Immature natural killer cell (primary cell): Measurements from ENCODE around the gene FOXP2. TPM values are rescaled to one million over a fixed set of nuclear protein-coding genes. Genes with fewer than 3 reads are reported as not detected.
"Not testable (repeated sequence)": the region's sequence is repeated elsewhere in the genome, so short reads cannot be mapped to it uniquely, and the experiment has no call there.

Experiments used
- DNase-seq, 3 donors: peaks; one replicate each; pipeline ENCODE4 v3.0.0; 2022; ENCODE audit warnings: mixed read lengths in 1 of 3
- H3K27ac Mint-ChIP-seq, 6 donors: one replicate each; pipeline ENCODE4 v1.8.0; 2020; ENCODE audit warnings: mixed read lengths in 6 of 6, mild to moderate bottlenecking in 5 of 6, inconsistent platforms in 4 of 6, moderate library complexity in 3 of 6
- H3K27me3 Mint-ChIP-seq, 3 donors: one replicate each; pipeline ENCODE4 v1.8.0; 2020 to 2021; ENCODE audit warnings: low read depth in 3 of 3, mild to moderate bottlenecking in 3 of 3, mixed read lengths in 3 of 3, moderate library complexity in 3 of 3, inconsistent platforms in 1 of 3
- H3K36me3 Mint-ChIP-seq, 3 donors: one replicate each; pipeline ENCODE4 v1.8.0; 2020; ENCODE audit warnings: mixed read lengths in 3 of 3, inconsistent platforms in 2 of 3, mild to moderate bottlenecking in 2 of 3
- H3K4me1 Mint-ChIP-seq, 2 donors: one replicate each; pipeline ENCODE4 v1.8.0; 2020; ENCODE audit warnings: inconsistent platforms in 2 of 2, mild to moderate bottlenecking in 2 of 2, mixed read lengths in 2 of 2, moderate library complexity in 1 of 2
- H3K4me3 Mint-ChIP-seq, 5 donors: one replicate each; pipeline ENCODE4 v1.8.0; 2020; ENCODE audit warnings: mild to moderate bottlenecking in 5 of 5, mixed read lengths in 5 of 5, inconsistent platforms in 3 of 5, moderate library complexity in 3 of 5
- H3K9me3 Mint-ChIP-seq, 6 donors: one replicate each; pipeline ENCODE4 v1.8.0; 2020; ENCODE audit warnings: mild to moderate bottlenecking in 6 of 6, mixed read lengths in 6 of 6, inconsistent platforms in 4 of 6, moderate library complexity in 3 of 6
- polyA plus RNA-seq, 3 donors: library from polyadenylated mRNA; unstranded; fragments of 300-500 nt; fragmentation: Illumina TruSeq; gene quantifications; one replicate each; pipeline ENCODE4 v1.2.3, GENCODE V29; 2021

Gene FOXP2
- polyA plus RNA-seq, 3 donors from 2014 or later = not detected

- no peaks in the 10 kb centered on the region for H3K4me1 Mint-ChIP-seq
- H3K36me3 Mint-ChIP-seq = no peaks in the 10 kb centered on the region
- H3K4me3 Mint-ChIP-seq = no peak overlapping the region
Measured at GRCh38 chr7:114432703-114433102, 18.1 kb downstream of the FOXP2 start.

GRCh38 chr7:114439581-114439980 lies 25.0 kb downstream of the FOXP2 start:
- no peak for DNase-seq
- H3K36me3 Mint-ChIP-seq = no peaks in the 10 kb centered on the region
- no peak overlapping the region for H3K4me3 Mint-ChIP-seq
- H3K9me3 Mint-ChIP-seq = peaks cover 0 to 10% (median 0%) of the 10 kb centered on the region in 6 donors
- peaks cover 0 to 1% (median 0%) of the 10 kb centered on the region in 3 donors for H3K27me3 Mint-ChIP-seq
- no peak overlapping the region for H3K27ac Mint-ChIP-seq
- no peaks in the 10 kb centered on the region for H3K4me1 Mint-ChIP-seq

More at GRCh38 chr7:114432703-114433102, 18.1 kb downstream of the FOXP2 start:
- no peak overlapping the region for H3K27ac Mint-ChIP-seq
- peaks cover 0 to 2% (median 1%) of the 10 kb centered on the region in 3 donors for H3K27me3 Mint-ChIP-seq
- DNase-seq = no peak
- peaks cover 0 to 5% (median 0%) of the 10 kb centered on the region in 6 donors for H3K9me3 Mint-ChIP-seq

- not testable (repeated sequence) for H3K27ac Mint-ChIP-seq, H3K27me3 Mint-ChIP-seq, DNase-seq, H3K4me1 Mint-ChIP-seq, H3K36me3 Mint-ChIP-seq, H3K4me3 Mint-ChIP-seq
- H3K9me3 Mint-ChIP-seq = peaks cover 0 to 10% (median 0%) of the 10 kb centered on the region in 6 donors
Measured at GRCh38 chr7:114440927-114441326, 26.3 kb downstream of the FOXP2 start.

- DNase-seq = no peak
- no peak overlapping the region for H3K4me3 Mint-ChIP-seq
- H3K27ac Mint-ChIP-seq = no peak overlapping the region
- peaks cover 0 to 10% (median 7%) of the 10 kb centered on the region in 6 donors for H3K9me3 Mint-ChIP-seq
- H3K27me3 Mint-ChIP-seq = no peaks in the 10 kb centered on the region
- no peaks in the 10 kb centered on the region for H3K36me3 Mint-ChIP-seq
- H3K4me1 Mint-ChIP-seq = no peaks in the 10 kb centered on the region
Measured at GRCh38 chr7:114444196-114444595, 29.6 kb downstream of the FOXP2 start.

GRCh38 chr7:114450431-114450830 lies 35.8 kb downstream of the FOXP2 start:
- H3K36me3 Mint-ChIP-seq = no peaks in the 10 kb centered on the region
- no peak for DNase-seq
- H3K9me3 Mint-ChIP-seq = peaks cover 0 to 13% (median 8%) of the 10 kb centered on the region in 6 donors
- no peak overlapping the region for H3K27ac Mint-ChIP-seq
- no peak overlapping the region for H3K4me3 Mint-ChIP-seq
- no peaks in the 10 kb centered on the region for H3K4me1 Mint-ChIP-seq
- no peaks in the 10 kb centered on the region for H3K27me3 Mint-ChIP-seq

GRCh38 chr7:114459574-114459973 lies 45.0 kb downstream of the FOXP2 start:
- Mint-ChIP-seq H3K4me1 (no peaks in the 10 kb centered on the region), H3K27me3 (peaks cover 0 to 3% (median 2%) of the 10 kb centered on the region in 3 donors), H3K9me3 (peaks cover 0 to 16% (median 7%) of the 10 kb centered on the region in 6 donors), H3K36me3 (no peaks in the 10 kb centered on the region), H3K27ac (no peak overlapping the region), H3K4me3 (no peak overlapping the region)
- no peak for DNase-seq

GRCh38 chr7:114460021-114460420 lies 45.4 kb downstream of the FOXP2 start:
- H3K9me3 Mint-ChIP-seq = peaks cover 0 to 15% (median 6%) of the 10 kb centered on the region in 6 donors
- H3K36me3 Mint-ChIP-seq = no peaks in the 10 kb centered on the region
- no peak for DNase-seq
- peaks cover 0 to 3% (median 2%) of the 10 kb centered on the region in 3 donors for H3K27me3 Mint-ChIP-seq
- H3K27ac Mint-ChIP-seq = no peak overlapping the region
- H3K4me1 Mint-ChIP-seq = no peaks in the 10 kb centered on the region
- H3K4me3 Mint-ChIP-seq = no peak overlapping the region

- Mint-ChIP-seq H3K4me3 (no peak overlapping the region), H3K36me3 (no peaks in the 10 kb centered on the region), H3K4me1 (no peaks in the 10 kb centered on the region), H3K27ac (no peak overlapping the region), H3K27me3 (peaks cover 1 to 2% (median 2%) of the 10 kb centered on the region in 3 donors), H3K9me3 (peaks cover 0 to 13% (median 6%) of the 10 kb centered on the region in 6 donors)
- DNase-seq = no peak
Measured at GRCh38 chr7:114466917-114467316, 52.3 kb downstream of the FOXP2 start.

- no peak overlapping the region for H3K4me3 Mint-ChIP-seq
- no peaks in the 10 kb centered on the region for H3K4me1 Mint-ChIP-seq
- peaks cover 0 to 2% (median 1%) of the 10 kb centered on the region in 3 donors for H3K27me3 Mint-ChIP-seq
- no peaks in the 10 kb centered on the region for H3K36me3 Mint-ChIP-seq
- no peak for DNase-seq
- no peak overlapping the region for H3K27ac Mint-ChIP-seq
- H3K9me3 Mint-ChIP-seq = peaks cover 0 to 10% (median 6%) of the 10 kb centered on the region in 6 donors
Measured at GRCh38 chr7:114468844-114469243, 54.2 kb downstream of the FOXP2 start.

- Mint-ChIP-seq H3K4me3 (no peak overlapping the region), H3K4me1 (no peaks in the 10 kb centered on the region), H3K27ac (no peak overlapping the region), H3K36me3 (no peaks in the 10 kb centered on the region), H3K27me3 (peaks cover 0 to 2% (median 1%) of the 10 kb centered on the region in 3 donors), H3K9me3 (peaks cover 0 to 10% (median 7%) of the 10 kb centered on the region in 6 donors)
- no peak for DNase-seq
Measured at GRCh38 chr7:114472896-114473512, 58.4 kb downstream of the FOXP2 start.

- Mint-ChIP-seq H3K4me1 (no peaks in the 10 kb centered on the region), H3K27me3 (no peaks in the 10 kb centered on the region), H3K27ac (no peak overlapping the region), H3K36me3 (no peaks in the 10 kb centered on the region), H3K9me3 (peaks cover 0 to 15% (median 3%) of the 10 kb centered on the region in 6 donors), H3K4me3 (no peak overlapping the region)
- DNase-seq = no peak
Measured at GRCh38 chr7:114478384-114478783, 63.8 kb downstream of the FOXP2 start.

- DNase-seq = no peak
- Mint-ChIP-seq H3K27ac (no peak overlapping the region), H3K36me3 (no peaks in the 10 kb centered on the region), H3K27me3 (no peaks in the 10 kb centered on the region), H3K4me1 (no peaks in the 10 kb centered on the region), H3K9me3 (peaks cover 0 to 10% (median 4%) of the 10 kb centered on the region in 6 donors), H3K4me3 (no peak overlapping the region)
Measured at GRCh38 chr7:114481999-114482398, 67.4 kb downstream of the FOXP2 start.

- DNase-seq = no peak
- peaks cover 5 to 12% (median 9%) of the 10 kb centered on the region in 6 donors for H3K9me3 Mint-ChIP-seq
- no peaks in the 10 kb centered on the region for H3K36me3 Mint-ChIP-seq
- peaks cover 0 to 1% (median 0%) of the 10 kb centered on the region in 3 donors for H3K27me3 Mint-ChIP-seq
- H3K4me1 Mint-ChIP-seq = no peaks in the 10 kb centered on the region
- H3K4me3 Mint-ChIP-seq = no peak overlapping the region
- H3K27ac Mint-ChIP-seq = no peak overlapping the region
Measured at GRCh38 chr7:114484226-114484625, 69.6 kb downstream of the FOXP2 start.

GRCh38 chr7:114487174-114487573 lies 72.6 kb downstream of the FOXP2 start:
- no peaks in the 10 kb centered on the region for H3K36me3 Mint-ChIP-seq
- peaks cover 0 to 2% (median 0%) of the 10 kb centered on the region in 3 donors for H3K27me3 Mint-ChIP-seq
- H3K27ac Mint-ChIP-seq = no peak overlapping the region
- H3K9me3 Mint-ChIP-seq = peaks cover 7 to 13% (median 12%) of the 10 kb centered on the region in 6 donors
- no peak overlapping the region for H3K4me3 Mint-ChIP-seq
- no peaks in the 10 kb centered on the region for H3K4me1 Mint-ChIP-seq
- no peak for DNase-seq

- H3K27ac Mint-ChIP-seq = no peak overlapping the region
- H3K4me1 Mint-ChIP-seq = no peaks in the 10 kb centered on the region
- H3K27me3 Mint-ChIP-seq = peaks cover 0 to 3% (median 2%) of the 10 kb centered on the region in 3 donors
- DNase-seq = no peak
- H3K36me3 Mint-ChIP-seq = no peaks in the 10 kb centered on the region
- H3K9me3 Mint-ChIP-seq = peaks cover 8 to 23% (median 16%) of the 10 kb centered on the region in 6 donors
- no peak overlapping the region for H3K4me3 Mint-ChIP-seq
Measured at GRCh38 chr7:114488696-114489095, 74.1 kb downstream of the FOXP2 start.
